HG02763 (cell line): ENCODE measurements around the gene NHLRC2.
"Not testable (repeated sequence)": the region's sequence is repeated elsewhere in the genome, so short reads cannot be mapped to it uniquely, and the experiment has no call there.

Experiments
- ATAC-seq: cut with Tn5 transposase; IDR thresholded peaks from one replicate; pipeline ENCODE4 v1.9.1; 2021; ENCODE audit warnings: mild to moderate bottlenecking, moderate library complexity; ENCODE audit not compliant: unreplicated experiment

The NHLRC2 gene, protein sequence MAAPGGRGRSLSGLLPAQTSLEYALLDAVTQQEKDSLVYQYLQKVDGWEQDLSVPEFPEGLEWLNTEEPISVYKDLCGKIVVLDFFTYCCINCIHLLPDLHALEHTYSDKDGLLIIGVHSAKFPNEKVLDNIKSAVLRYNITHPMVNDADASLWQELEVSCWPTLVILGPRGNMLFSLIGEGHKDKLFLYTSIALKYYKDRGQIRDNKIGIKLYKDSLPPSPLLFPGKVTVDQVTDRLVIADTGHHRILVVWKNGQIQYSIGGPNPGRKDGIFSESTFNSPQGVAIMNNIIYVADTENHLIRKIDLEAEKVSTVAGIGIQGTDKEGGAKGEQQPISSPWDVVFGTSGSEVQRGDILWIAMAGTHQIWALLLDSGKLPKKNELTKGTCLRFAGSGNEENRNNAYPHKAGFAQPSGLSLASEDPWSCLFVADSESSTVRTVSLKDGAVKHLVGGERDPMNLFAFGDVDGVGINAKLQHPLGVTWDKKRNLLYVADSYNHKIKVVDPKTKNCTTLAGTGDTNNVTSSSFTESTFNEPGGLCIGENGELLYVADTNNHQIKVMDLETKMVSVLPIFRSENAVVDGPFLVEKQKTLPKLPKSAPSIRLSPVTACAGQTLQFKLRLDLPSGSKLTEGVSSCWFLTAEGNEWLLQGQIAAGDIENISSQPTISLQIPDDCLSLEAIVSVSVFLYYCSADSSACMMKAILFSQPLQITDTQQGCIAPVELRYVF

DNA sequence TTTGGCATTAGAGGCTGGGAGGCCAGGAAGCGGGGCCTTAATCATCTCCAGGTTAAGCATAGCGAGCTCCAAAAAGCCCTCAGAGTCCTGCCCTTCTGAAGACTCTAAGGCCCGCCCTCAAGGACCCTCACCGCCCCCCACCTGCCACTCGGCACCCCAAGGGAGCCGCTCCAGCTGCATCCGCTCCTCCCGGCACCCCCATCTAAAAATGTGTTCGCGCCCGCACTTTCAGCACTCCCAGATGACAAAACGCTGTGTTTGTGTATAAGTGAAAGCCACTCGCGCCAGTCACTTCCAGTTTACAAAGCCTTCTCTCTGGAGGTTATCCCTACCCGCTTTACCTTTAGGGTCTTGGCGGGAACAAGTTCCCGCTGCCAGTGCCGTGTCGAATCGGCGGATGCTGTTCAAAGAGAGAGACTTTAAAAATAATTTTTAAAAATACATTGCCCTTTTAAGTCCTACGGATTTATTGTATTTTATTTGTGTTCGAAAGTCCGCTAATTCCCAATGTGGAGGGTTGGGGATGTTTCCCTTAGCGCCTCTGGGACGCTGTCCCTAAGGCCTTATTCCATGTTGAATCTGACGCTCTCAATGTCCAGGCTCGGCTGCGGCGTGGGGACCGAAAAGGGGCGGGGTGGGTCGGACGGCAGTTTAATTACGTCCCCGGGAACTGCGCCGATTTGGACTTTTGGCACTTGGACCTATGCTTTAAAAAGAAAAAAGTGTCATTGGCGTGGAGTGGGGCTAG, at the start of gene NHLRC2, which contains the start of gene DCLRE1A:
TSS of gene NHLRC2 (plus strand) at position 649 of the 748 bp plus-strand sequence. CDS start 212 bp downstream, outside the sequence.
TSS of gene DCLRE1A (minus strand) at position 70 of the 748 bp plus-strand sequence. CDS start 900 bp downstream, outside the sequence.
- peak; percentile 48 for ATAC-seq

DNA sequence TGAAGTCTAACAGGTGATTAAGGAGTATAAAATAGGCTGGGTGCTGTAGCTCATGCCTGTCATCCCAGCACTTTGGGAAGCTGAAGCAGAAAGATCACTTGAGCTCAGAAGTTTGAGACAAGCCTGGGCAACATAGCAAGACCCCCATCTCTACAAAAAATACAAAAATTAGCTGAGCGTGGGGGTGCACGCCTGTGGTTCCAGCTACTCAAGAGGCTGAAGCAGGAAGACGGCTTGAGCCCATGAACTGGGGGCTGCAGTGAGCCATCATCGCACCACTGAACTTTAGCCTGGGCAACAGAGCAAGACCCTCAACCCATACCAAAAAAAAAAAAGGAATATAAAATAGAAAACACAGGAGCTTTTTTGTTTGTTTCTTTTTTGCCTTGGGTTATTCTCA, 48.0 kb upstream of the NHLRC2 start:
- no peak for ATAC-seq

DNA sequence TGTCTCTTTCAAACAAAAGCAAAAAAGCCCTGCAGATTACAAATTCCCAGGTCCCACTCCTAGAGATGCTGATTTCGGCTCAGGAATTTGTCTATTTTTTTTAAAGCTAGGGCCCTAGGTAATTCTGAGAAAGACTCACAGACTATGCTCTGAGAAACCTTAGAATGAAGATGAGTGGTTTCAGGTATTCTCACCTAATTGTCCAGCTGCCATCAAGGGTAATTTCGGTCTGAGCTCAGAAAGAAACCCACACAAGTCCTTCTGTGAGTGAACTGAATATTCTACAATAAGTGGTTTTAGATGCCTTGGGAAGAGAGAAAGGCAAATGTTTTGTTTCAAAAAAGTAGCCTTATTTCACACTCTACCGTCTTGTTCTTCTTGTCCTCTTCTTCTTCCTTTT, 46.3 kb upstream of the NHLRC2 start:
- ATAC-seq: no peak

DNA sequence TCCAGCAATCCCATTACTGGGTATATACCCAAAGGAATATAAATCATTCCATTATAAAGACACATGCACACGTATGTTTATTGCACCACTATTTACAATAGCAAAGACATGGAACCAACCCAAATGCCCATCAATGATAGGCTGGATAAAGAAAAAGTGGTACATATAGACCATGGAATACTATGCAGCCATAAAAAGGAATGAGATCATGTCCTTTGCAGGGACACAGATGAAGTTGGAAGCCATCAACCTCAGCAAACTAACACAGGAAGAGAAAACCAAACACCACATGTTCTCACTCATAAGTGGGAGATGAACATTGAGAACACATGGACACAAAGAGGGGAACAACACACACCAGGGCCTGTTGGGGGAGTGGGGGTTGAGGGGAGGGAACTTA, 39.8 kb upstream of the NHLRC2 start:
- not testable (repeated sequence) for ATAC-seq

DNA sequence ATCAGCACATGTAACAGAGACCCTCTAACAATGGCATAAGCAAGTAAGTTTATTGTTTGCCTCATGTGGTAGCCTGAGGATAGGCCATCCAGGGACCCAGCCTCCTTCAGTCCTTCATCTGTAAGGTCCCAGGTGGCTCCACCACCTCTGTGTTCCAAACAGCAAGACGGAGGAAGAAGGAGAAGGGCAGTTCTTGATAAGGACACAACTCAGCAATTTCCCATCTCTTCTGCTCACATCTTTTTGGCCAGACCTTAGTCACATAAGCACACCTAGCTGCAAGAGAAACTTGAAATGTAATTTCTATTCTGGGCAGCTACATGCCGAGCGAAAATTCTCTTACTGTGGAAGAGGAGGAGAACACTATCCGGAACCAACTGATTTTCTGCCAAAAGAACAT, 34.5 kb upstream of the NHLRC2 start:
- no peak for ATAC-seq

DNA sequence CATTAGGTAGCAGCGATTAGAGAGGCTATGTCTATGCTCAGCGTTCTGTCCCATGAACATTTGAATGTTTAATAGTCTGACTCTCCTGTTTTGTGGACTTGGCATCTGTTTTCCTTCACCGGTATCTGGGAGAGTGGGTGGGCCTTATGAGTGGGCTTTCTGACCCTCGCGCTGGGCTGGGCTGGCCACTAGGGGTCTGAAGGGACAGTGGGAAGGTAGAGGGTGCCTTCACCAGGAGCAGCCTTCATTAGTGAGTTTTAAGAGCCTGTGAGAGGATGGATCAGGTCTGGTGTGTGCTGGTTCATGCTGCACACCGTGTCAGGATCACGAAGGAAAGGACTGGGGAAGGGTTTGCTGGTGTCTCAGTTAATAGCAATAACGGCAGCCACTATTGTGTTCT, 34.0 kb upstream of the NHLRC2 start:
- no peak for ATAC-seq

DNA sequence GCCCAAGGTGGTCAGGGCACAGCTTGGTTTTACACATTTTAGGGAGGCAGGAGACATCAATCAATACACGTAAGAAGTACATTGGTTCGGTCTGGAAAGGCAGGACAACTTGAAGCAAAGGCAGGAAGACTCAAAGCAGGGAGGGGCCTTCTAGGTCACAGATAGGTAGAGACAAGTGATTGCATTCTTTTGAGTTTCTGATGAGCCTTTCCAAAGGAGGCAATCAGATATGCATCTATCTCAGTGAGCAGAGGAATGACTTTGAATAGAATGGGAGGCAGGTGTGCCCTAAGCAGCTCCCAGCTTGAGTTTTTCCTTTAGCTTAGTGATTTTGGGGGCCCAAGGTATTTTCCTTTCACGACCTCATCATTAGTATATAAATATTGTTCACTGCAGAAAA, 33.2 kb upstream of the NHLRC2 start:
- ATAC-seq: not testable (repeated sequence)

DNA sequence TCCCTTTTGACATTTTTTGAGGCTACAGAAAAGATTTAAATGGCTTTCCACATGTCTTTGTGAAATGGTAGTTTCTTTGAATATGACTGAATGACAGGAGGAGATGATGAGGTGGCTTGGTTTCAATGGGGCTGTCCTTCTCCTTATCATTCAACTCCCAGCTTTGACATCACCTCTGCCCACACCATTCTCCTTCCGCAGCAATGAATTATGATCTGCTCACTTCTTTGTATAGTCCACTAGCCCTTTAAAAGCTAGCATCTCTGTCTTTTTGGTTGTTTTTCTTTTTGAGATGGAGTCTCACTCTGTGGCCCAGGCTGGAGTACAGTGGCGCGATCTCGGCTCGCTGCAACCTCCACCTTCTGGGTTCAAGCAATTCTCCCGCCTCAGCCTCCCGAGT, 32.3 kb upstream of the NHLRC2 start:
- no peak for ATAC-seq

DNA sequence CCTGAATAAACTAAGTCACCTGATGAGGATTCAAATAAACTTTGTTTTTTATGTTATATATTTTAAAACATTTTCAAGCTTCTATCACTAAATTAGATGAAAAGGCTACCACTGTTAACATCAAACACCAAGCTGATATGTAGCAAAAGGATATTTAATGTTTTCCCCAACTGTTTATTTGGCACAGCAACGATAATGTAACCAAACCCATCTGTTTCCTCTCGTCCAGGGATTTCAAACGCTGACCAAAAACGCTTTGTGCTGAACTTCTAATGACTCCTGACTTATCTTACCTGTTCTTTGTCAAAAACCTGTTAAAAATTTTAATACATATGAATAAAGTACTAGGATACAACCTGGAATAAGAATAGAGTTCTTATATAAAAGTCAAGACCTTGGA, 31.1 kb upstream of the NHLRC2 start:
- ATAC-seq: no peak

DNA sequence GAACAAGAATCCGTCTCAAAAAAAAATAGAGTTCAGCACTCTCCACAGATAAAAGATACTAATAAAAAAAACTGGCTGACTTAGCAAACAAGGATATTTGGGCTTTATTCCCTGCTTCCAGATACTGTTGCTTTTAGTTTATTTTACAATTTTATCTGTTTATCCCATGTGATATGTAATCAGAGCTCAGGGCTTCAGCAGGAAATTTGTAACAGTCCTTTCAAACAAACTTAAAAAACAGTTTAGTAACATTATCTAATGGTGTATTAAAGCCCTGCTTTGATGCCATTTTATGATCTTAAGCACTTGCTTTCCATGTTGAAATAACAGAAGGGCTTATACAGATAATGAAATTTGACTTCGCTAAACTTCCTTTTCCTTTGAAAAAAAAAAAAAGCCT, 28.7 kb upstream of the NHLRC2 start:
- ATAC-seq: no peak

DNA sequence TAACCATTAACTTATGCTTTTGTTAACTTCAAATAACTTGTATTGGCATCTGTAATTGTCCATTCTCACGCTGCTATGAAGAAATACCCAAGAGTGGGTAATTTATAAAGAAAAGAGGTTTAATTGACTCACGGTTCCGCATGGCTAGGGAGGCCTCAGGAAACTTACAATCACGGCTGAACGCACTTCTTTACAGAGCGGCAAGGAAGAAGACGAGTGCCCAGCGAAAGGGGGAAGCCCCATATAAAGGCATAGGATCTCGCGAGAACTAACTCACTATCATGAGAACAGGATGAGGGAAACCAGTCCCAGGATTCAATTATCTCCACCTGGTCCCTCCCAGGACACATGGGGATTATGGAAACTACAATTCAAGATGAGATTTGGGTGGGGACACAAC, 25.9 kb upstream of the NHLRC2 start:
- not testable (repeated sequence) for ATAC-seq

DNA sequence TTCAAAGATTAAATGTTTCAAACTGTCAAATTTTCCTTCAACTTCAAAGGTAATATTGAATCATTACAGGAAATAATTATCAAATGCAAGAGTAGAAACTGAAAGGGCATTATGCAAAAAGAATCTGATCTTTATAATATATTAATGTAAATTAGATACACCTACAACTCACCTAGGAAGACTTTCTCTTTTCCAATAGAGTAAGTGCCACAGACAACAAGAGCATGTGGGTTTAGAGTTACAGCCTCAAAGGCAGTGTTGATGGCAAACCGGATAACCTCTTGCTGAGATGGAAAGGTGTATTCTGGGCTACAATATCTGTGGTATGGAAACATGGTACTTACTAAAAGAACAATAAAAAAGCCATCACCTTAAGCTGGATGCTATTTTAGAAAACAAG, 12.3 kb upstream of the NHLRC2 start:
- ATAC-seq: no peak

DNA sequence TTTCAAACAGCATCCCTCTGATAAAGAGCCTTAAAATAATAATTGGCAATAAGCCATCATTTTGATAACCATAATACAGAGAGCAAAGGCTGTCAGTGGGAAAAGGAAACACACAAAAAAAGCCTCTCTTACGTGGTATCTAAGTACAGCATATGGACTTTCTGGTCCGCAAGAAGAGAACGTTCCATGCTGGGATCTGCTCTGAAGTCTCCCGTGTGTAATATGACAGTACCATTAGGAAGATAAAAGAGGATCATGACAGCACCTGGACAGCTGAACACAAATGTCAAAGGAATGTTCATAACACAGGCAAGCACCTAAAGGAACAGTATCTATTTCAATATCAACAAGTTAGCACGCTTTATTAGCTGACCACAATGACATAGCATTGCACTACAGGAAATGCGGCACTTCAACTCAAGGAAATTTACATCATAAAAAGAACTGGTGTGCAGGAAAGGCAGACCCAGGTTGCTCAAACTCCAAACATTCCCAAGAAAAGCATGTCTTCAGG, 10.4 kb upstream of the NHLRC2 start:
- ATAC-seq: no peak

DNA sequence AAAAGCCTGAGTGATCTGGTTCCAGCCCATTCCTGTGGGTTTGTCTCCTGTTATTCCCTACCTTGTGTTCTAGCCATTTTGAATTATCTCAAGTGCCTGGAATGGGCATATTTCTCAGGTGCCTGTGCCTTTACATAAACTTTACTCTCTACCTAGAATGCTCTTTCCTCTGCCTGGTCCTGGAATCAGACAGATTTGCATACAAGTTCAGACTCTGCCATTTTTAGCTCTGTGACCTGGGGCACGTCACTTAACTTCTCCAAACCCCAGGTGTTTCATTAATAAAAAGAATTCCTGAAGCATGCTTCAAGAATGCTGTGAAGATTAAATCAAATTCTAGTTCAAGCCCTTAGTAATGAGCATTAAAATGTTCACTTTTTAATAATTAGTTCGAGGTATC, 8.4 kb upstream of the NHLRC2 start:
- no peak for ATAC-seq

DNA sequence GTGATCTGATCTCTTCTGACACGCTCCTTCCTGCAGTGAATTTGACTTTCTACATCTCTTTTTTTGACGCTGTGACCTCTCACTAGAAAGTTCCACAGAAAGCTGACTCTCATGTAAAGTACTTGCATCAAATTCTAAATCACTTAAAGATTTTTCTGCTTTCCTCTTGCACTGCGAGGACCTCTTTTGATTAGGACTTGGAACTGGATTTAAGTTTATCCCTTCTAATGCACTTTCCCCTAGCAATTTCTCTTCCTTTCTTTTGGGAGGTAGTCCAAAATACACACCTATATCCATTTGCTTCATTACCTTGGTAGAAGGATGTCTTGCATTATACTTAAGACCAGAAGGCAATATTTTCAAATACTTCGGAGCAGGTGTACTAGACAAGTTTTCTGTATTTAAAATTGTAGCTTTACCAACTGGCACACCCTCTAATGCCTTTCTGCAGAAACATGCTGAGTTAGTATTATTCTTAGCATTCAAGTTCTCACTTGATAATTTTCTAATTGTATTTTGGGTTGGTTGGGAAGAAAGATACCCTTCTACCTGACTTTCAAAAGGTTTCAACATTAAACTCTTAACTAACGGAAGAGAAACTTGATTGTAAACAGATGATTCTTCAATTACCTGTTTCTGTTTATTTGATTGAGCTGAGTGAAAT, 5.2 kb upstream of the NHLRC2 start:
- ATAC-seq: no peak

DNA sequence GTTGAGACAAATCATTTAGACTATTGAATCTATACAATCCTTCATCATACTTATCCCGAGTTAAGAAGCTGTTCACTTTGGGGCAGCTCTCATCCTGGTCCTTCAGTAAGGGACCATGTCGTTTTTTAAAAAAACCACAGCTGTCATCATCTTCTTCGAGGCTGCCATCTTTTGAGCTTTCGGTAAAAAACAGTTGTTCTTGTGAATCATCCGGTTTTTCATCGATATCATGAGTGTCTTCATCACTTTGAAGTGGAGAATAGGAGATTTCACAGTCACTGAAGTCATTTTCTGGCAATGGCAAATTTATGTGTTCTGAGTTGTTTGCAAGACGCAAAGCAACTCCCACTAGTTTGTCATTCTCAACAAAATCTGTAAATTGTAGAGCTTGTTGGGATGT, 4.5 kb upstream of the NHLRC2 start:
- no peak for ATAC-seq

DNA sequence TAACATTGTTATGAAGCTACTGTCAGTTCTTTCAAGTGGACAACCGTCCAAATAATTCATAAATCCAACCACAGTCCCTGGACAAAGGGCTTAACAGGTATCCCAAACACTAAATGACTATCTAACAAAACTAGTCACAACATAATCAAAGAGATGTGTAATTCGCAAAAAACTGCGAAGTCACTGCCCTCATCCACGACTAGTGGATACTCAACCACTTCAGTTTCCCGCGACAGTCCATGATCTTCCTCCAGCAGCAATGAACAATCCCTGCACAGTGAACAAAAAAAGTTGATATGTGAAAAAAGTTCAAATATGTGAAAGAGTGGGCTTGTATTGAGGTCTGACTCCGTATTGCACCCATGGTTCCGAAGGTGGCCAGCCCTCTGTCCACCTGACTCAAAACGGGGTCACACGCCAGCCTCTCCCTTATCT, 866 bp upstream of the NHLRC2 start:
- ATAC-seq: no peak

DNA sequence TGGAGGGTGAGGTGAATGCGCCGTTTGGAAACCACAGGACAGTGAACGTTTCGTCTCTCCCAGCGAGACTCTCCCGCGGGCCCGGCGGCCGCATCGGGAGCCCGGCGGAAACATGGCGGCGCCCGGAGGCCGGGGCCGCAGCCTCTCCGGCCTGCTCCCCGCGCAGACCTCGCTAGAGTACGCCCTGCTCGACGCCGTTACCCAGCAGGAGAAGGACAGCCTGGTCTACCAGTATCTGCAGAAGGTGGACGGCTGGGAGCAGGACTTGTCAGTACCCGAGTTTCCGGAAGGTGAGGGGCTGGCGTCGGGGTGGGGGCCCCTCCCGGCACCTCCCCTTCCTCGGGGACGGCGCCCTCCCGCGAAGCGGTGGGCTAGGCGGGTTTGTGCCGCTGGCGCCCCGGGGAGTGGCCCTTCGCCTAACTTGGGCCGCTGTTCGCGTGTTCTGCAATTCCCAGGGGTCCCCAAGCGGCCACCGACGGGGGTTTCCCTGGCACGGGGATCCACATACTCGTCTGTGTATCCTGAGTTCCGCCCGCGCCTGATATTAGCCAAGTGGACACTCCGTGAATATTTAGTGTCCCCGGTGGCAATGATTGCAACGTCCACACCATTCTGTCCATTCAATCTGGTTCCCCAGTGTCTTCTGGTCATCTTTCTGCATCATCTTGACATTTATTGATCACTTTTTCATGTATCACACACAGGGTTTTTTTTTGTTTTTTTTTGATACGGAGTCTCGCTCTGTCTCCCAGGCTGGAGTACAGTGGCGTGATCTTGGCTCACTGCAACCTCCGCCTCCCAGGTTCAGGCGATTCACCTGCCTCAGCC, 514 bp downstream of the NHLRC2 start:
- ATAC-seq: peak; percentile 27

DNA sequence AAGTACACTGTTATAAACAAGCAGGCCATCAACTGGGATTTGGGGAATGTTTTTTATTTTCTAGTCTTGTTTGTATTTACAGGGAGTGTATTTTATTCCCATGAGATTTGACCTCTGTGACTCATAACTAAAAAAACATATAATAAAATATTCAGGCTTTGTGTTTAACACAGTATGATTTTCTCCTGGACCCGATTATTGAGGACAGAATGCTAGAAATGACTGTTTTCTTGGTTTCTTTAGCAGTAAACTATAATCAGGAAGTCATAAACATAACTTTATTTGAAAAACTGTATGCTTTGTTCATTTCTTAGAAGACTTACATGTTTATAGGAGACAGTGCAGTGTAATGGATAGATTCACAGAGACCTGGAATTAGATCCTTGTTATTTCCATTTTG, 2.1 kb downstream of the NHLRC2 start:
- ATAC-seq: no peak

DNA sequence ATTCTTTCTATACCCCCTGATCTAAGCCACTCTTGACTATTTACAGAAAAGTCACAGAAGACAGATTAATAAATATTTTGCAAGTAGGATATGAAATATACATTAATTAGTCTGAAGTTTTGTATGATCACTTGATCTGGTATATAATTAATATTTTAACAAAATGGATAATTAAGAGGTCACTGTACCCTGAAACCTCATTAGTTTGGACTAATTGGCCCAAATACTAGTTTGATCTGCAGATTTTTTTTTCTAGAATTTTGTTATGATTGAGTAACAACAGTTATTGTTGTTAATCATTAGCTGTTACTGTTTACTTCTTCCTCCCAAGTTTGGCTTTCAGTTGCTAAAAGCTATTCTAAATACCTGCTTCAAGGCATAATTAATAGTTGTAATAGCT, 2.7 kb downstream of the NHLRC2 start:
- no peak for ATAC-seq
